Activated naive CD4-positive, alpha-beta T cell treated with anti-CD3 and anti-CD28 coated beads, Interleukin-2, amount 50 U/mL, for 24 hours (primary cell): ENCODE data around the gene HMCN1.
"Not testable (repeated sequence)": the region's sequence is repeated elsewhere in the genome, so short reads cannot be mapped to it uniquely, and the experiment has no call there.

ENCODE experiments used
- H3K27ac Mint-ChIP-seq: one replicate; pipeline ENCODE4 v1.8.0; 2021; ENCODE audit warnings: mild to moderate bottlenecking, mixed read lengths
- H3K27me3 Mint-ChIP-seq: one replicate; pipeline ENCODE4 v1.8.0; 2021; ENCODE audit warnings: mixed read lengths
- H3K36me3 Mint-ChIP-seq: one replicate; pipeline ENCODE4 v1.8.0; 2021; ENCODE audit warnings: mixed read lengths
- H3K4me1 Mint-ChIP-seq: one replicate; pipeline ENCODE4 v1.8.0; 2021; ENCODE audit warnings: mixed read lengths
- H3K4me3 Mint-ChIP-seq: one replicate; pipeline ENCODE4 v1.8.0; 2021; ENCODE audit warnings: mild to moderate bottlenecking, mixed read lengths
- H3K9me3 Mint-ChIP-seq: one replicate; pipeline ENCODE4 v1.8.0; 2021; ENCODE audit warnings: mixed read lengths

The HMCN1 gene

DNA sequence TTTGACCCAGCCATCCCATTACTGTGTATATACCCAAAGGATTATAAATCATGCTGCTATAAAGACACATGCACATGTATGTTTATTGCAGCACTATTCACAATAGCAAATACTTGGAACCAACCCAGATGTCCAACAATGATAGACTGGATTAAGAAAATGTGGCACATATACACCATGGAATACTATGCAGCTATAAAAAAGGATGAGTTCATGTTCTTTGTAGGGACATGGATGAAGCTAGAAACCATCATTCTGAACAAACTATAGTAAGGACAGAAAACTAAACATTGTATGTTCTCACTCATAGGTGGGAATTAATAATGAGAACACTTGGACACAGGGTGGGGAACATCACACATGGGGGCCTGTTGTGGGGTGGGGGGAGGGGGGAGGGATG is 477.4 kb downstream of the HMCN1 start:
- H3K4me3 Mint-ChIP-seq, H3K27ac Mint-ChIP-seq, H3K36me3 Mint-ChIP-seq, H3K4me1 Mint-ChIP-seq, H3K9me3 Mint-ChIP-seq: not testable (repeated sequence)
- peaks cover 36% of the 10 kb centered on the region for H3K27me3 Mint-ChIP-seq

GRCh38 chr1:186212568-186213224 is 478.5 kb downstream of the HMCN1 start:
- H3K27ac Mint-ChIP-seq: no peak overlapping the region
- H3K27me3 Mint-ChIP-seq: peaks cover 31% of the 10 kb centered on the region
- no peaks in the 10 kb centered on the region for H3K9me3 Mint-ChIP-seq
- H3K4me1 Mint-ChIP-seq: no peaks in the 10 kb centered on the region
- no peaks in the 10 kb centered on the region for H3K36me3 Mint-ChIP-seq
- no peak overlapping the region for H3K4me3 Mint-ChIP-seq

GRCh38 chr1:186213225-186213607 is 479.0 kb downstream of the HMCN1 start:
- H3K9me3 Mint-ChIP-seq: no peaks in the 10 kb centered on the region
- H3K4me1 Mint-ChIP-seq: no peaks in the 10 kb centered on the region
- peaks cover 25% of the 10 kb centered on the region for H3K27me3 Mint-ChIP-seq
- no peak overlapping the region for H3K4me3 Mint-ChIP-seq
- H3K36me3 Mint-ChIP-seq: no peaks in the 10 kb centered on the region
- H3K27ac Mint-ChIP-seq: no peak overlapping the region

GRCh38 chr1:186214791-186215190 is 480.6 kb downstream of the HMCN1 start:
- no peak overlapping the region for H3K4me3 Mint-ChIP-seq
- H3K9me3 Mint-ChIP-seq: no peaks in the 10 kb centered on the region
- H3K4me1 Mint-ChIP-seq: no peaks in the 10 kb centered on the region
- peaks cover 12% of the 10 kb centered on the region for H3K27me3 Mint-ChIP-seq
- no peak overlapping the region for H3K27ac Mint-ChIP-seq
- H3K36me3 Mint-ChIP-seq: no peaks in the 10 kb centered on the region

DNA sequence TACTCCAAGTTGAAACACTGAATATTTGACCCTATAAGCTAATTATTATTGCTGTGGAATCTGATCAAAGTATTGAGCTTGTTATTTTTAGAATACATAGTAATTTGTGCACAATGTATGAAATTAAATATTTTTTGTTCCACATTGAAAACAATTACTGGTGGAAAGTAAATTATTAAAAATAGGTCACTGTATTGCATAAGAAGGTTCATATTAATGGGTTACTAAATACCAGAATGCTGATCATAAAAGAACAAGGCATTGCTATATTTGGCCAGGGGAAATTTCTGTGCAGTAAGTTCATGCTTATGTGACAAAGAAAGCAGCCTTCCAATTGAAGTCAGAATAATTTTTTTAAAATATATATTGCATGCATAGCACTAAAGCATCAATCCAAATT is 481.4 kb downstream of the HMCN1 start:
- Mint-ChIP-seq H3K4me1 (no peaks in the 10 kb centered on the region), H3K9me3 (no peaks in the 10 kb centered on the region), H3K4me3 (no peak overlapping the region), H3K27ac (no peak overlapping the region), H3K36me3 (no peaks in the 10 kb centered on the region), H3K27me3 (peaks cover 5% of the 10 kb centered on the region)

DNA sequence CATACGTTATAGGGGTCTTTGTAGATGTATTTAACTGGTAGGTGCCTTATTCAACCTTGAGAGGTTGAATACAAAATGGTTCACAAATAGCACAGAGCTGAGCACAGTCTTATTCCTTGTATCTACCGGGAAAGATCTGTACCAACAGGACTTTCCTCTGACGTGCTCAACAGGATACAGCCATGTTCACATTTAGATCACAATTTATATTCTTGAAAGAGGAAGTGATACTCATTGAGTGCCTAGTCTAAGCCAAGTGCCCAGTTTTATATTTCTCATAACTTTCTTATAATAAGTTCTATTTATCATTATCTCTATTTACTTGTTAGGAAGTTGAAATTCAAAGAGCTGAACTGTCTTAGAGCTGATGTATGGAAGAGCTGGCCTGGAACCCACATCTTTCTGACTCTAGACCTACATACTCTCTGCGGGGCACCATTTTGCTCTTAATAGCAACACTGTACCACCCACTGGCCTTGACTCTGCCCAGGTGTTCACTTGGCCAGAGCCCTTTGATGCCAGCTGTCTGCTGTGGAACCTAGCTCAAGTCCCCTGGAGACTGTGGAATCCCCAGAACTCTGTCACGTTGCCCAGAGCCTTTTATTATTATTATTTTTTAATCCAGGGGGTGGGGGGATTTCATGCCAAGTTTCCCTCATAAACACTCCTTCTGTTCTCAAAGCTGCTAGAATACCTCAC is 484.6 kb downstream of the HMCN1 start:
- Mint-ChIP-seq H3K9me3 (no peaks in the 10 kb centered on the region), H3K36me3 (peaks cover 2% of the 10 kb centered on the region), H3K27ac (no peak overlapping the region), H3K27me3 (no peaks in the 10 kb centered on the region), H3K4me3 (no peak overlapping the region), H3K4me1 (no peaks in the 10 kb centered on the region)

GRCh38 chr1:186220067-186220466 is 485.9 kb downstream of the HMCN1 start:
- Mint-ChIP-seq H3K27ac (no peak overlapping the region), H3K4me3 (no peak overlapping the region), H3K27me3 (no peaks in the 10 kb centered on the region), H3K36me3 (peaks cover 2% of the 10 kb centered on the region), H3K4me1 (no peaks in the 10 kb centered on the region), H3K9me3 (no peaks in the 10 kb centered on the region)

GRCh38 chr1:186220911-186221310 is 486.7 kb downstream of the HMCN1 start:
- peak overlapping the region; percentile 47 for H3K27ac Mint-ChIP-seq

DNA sequence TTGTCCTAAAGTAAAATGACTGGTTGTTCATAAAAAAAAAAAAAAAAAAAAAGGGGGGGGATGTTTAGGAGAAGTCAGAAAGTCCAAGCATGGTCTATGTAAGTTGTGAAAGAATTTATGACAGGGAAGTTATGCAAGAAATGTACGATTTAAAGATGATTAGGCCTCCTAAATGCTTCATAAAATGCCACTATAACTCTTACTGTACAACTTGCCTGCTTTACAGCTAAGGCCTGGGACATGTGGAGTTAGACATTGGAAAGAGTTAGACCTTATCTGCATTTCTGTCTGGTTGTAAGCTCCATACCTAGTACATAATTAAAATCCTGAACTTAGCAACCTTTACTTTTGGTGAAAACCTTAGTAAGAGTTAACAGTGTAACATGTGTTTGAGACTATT is 490.9 kb downstream of the HMCN1 start:
- H3K9me3 Mint-ChIP-seq: no peaks in the 10 kb centered on the region
- H3K4me1 Mint-ChIP-seq: no peaks in the 10 kb centered on the region
- peaks cover 2% of the 10 kb centered on the region for H3K36me3 Mint-ChIP-seq
- peaks cover 6% of the 10 kb centered on the region for H3K27me3 Mint-ChIP-seq
- H3K27ac Mint-ChIP-seq: no peak overlapping the region
- H3K4me3 Mint-ChIP-seq: no peak overlapping the region

More at GRCh38 chr1:186220911-186221310, 486.7 kb downstream of the HMCN1 start:
- no peak overlapping the region for H3K4me3 Mint-ChIP-seq
- peaks cover 2% of the 10 kb centered on the region for H3K36me3 Mint-ChIP-seq
- H3K27me3 Mint-ChIP-seq: no peaks in the 10 kb centered on the region
- H3K9me3 Mint-ChIP-seq: no peaks in the 10 kb centered on the region
- no peaks in the 10 kb centered on the region for H3K4me1 Mint-ChIP-seq

DNA sequence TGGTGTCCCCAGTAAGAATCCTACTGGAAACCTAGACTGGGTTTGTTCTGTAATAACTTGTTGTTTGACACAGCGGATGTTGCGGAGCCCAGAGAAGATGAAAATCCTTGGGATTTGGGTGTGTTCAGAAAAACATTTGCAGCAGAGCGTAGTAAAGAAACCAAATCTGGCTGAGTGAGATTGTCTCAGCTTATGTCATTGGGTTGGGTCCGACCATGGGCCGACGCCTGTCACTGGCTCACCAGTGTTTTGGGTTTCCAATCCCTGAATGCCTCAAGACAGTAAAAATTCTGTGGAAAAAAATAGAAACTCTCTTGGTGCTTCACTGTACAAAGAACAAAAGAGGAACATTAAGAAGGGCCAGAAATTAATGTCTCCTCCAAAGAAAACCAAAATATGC is 494.6 kb downstream of the HMCN1 start:
- H3K36me3 Mint-ChIP-seq: no peaks in the 10 kb centered on the region
- H3K27ac Mint-ChIP-seq: no peak overlapping the region
- no peak overlapping the region for H3K4me3 Mint-ChIP-seq
- no peaks in the 10 kb centered on the region for H3K4me1 Mint-ChIP-seq
- H3K9me3 Mint-ChIP-seq: no peaks in the 10 kb centered on the region
- H3K27me3 Mint-ChIP-seq: peaks cover 6% of the 10 kb centered on the region

DNA sequence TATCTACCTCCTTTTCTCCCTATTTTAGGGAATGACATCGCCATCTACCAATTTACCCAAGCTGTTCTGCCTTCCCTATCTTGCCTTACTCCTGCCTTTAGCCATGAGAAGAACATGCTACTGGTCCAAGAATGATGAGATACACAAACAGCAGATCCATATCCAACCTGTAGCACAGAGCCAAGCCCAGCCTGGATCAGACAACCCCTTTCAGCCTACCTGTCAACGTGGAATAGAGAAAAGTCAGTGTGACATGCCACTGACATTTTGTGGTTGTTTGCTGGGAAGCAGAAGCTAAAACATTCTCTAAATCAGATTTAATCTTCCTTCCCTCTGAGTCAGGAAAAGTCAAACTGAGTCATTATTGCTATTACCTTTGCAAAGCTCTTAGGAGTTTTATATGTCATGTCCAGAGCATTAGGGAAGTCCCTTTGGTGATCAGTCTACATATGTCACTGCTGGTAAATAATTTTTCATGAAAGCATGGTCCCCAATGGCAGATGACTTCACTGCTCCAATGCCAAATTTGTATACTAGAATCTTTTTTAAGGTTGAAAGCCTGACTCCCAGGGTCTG is 497.8 kb downstream of the HMCN1 start:
- Mint-ChIP-seq H3K4me1 (no peaks in the 10 kb centered on the region), H3K9me3 (no peaks in the 10 kb centered on the region), H3K27me3 (peaks cover 11% of the 10 kb centered on the region), H3K27ac (no peak overlapping the region), H3K36me3 (no peaks in the 10 kb centered on the region), H3K4me3 (no peak overlapping the region)

DNA sequence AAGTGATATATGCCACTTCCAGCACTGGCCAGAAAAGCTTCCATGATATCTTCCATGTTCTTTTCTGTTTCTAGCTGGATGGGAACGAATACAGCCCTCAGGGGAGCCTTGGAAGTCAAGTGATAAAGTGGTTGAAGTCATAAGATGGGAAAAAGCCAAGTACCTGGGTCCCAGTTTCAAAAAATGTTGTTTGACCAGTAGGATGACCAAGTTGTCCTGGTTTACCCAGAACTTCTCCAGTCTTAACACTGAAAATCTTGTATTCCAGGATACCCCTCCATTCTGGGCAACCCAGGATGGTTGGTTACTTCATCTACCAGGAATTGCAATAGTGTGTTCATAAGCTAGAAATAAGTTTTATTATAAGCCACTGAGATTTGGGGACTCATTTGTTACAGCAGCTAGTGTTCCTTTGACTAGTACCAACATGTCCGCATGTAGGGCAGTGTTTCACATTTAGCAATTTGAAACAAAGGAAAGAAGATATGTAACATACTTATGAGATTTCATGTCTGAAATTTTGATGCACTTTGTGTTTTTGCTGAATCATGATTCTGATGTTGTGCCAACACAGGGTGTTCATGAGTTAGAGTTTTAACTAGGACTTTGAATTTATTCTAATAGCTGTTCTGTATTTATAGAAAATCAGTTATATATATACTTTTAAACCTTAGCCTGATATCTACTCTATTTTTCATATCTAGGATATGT is 500.9 kb downstream of the HMCN1 start:
- Mint-ChIP-seq H3K4me3 (no peak overlapping the region), H3K9me3 (no peaks in the 10 kb centered on the region), H3K27ac (no peak overlapping the region), H3K27me3 (peaks cover 5% of the 10 kb centered on the region), H3K4me1 (no peaks in the 10 kb centered on the region), H3K36me3 (no peaks in the 10 kb centered on the region)

- no peaks in the 10 kb centered on the region for H3K4me1 Mint-ChIP-seq
- H3K4me3 Mint-ChIP-seq: no peak overlapping the region
- H3K9me3 Mint-ChIP-seq: no peaks in the 10 kb centered on the region
- peaks cover 5% of the 10 kb centered on the region for H3K27me3 Mint-ChIP-seq
- no peak overlapping the region for H3K27ac Mint-ChIP-seq
- no peaks in the 10 kb centered on the region for H3K36me3 Mint-ChIP-seq
These were observed 501.5 kb downstream of the HMCN1 start for GRCh38 chr1:186235696-186236095.

GRCh38 chr1:186236921-186237320 is 502.7 kb downstream of the HMCN1 start:
- Mint-ChIP-seq H3K36me3 (no peaks in the 10 kb centered on the region), H3K27me3 (peaks cover 5% of the 10 kb centered on the region), H3K4me3 (no peak overlapping the region), H3K4me1 (no peaks in the 10 kb centered on the region), H3K27ac (no peak overlapping the region), H3K9me3 (no peaks in the 10 kb centered on the region)

DNA sequence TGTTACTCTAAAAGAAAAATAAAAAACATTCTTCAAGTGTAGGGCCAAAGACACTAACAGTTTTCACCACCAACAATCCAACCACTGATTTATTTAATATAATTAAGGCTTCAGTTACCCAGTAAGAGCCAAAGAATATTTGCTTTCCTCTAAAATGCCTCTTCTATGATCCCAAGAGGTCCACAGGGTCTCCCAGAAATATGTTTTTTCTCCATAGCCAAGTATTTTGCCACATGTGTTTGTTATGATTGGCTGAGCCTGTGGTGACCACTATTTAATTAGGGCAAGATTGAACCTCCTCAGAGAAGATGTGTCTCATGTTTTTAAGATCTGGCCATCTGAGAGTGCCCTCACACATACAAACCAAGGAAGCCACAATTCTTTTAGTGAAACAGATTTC is 505.0 kb downstream of the HMCN1 start:
- Mint-ChIP-seq H3K9me3 (no peaks in the 10 kb centered on the region), H3K4me3 (no peak overlapping the region), H3K27me3 (peaks cover 3% of the 10 kb centered on the region), H3K27ac (no peak overlapping the region), H3K36me3 (no peaks in the 10 kb centered on the region), H3K4me1 (no peaks in the 10 kb centered on the region)

- H3K4me3 Mint-ChIP-seq: no peak overlapping the region
- no peaks in the 10 kb centered on the region for H3K4me1 Mint-ChIP-seq
- no peaks in the 10 kb centered on the region for H3K36me3 Mint-ChIP-seq
- H3K27me3 Mint-ChIP-seq: peaks cover 3% of the 10 kb centered on the region
- no peak overlapping the region for H3K27ac Mint-ChIP-seq
- no peaks in the 10 kb centered on the region for H3K9me3 Mint-ChIP-seq
These were observed 506.2 kb downstream of the HMCN1 start for GRCh38 chr1:186240436-186240835.
